AG04450 (cell line): ENCODE data around the gene ISLR. TPM values are rescaled to one million over a fixed set of nuclear protein-coding genes. Genes with fewer than 3 reads are reported as not detected.
"Not testable (repeated sequence)": the region's sequence is repeated elsewhere in the genome, so short reads cannot be mapped to it uniquely, and the experiment has no call there.

ENCODE experiments used
- CTCF ChIA-PET: fragments of 300-600, 350-600 bp; formaldehyde crosslinking; extraction: SDS; loops from one replicate; lab custom pipeline; 2022; ENCODE audit warnings: antibody characterized with exemption, inconsistent platforms; lab: Charles Lee
- POLR2A ChIA-PET: fragments of 350-600 bp; formaldehyde crosslinking; extraction: SDS; loops from one replicate; lab custom pipeline; 2021; ENCODE audit warnings: antibody characterized with exemption, inconsistent platforms; lab: Yijun Ruan, JAX
- DNase-seq: peaks from one replicate; pipeline ENCODE4 v3.0.0-alpha.2; 2011; ENCODE audit warnings: low read depth, low spot score
- H3K27ac ChIP-seq: one replicate; pipeline ENCODE4 v1.5.1; 2012; ENCODE audit warnings: low read depth, low read length, control low read depth
- H3K27me3 ChIP-seq: one replicate; pipeline ENCODE4 v1.6.0; 2012; ENCODE audit warnings: low read length; ENCODE audit not compliant: control insufficient read depth, insufficient read depth
- H3K4me3 ChIP-seq: 2 replicates; pipeline ENCODE4 v1.5.1; 2011; ENCODE audit warnings: mild to moderate bottlenecking, low read depth, low read length, control low read depth
- H3K9me3 ChIP-seq: 2 replicates; pipeline ENCODE4 v1.5.1; 2012; ENCODE audit warnings: low read length; ENCODE audit not compliant: control insufficient read depth, insufficient read depth
- CTCF ChIP-seq: IDR thresholded peaks from 2 replicates; pipeline ENCODE4 v1.5.1; 2011; ENCODE audit warnings: low read depth, low read length, control low read depth, inconsistent platforms
- polyA plus RNA-seq: library from polyadenylated mRNA; depleted of rRNA; stranded (reverse); fragments of >200 nt; gene quantifications from 2 replicates; pipeline ENCODE4 v1.2.3, GENCODE V29; 2011

ISLR gene
- polyA plus RNA-seq, 1 experiment: 2.3 TPM

- H3K9me3 ChIP-seq: no peaks in the 10 kb centered on the region
- no peak for TF ChIP-seq CTCF
- H3K27me3 ChIP-seq: peaks cover 40% of the 10 kb centered on the region
- DNase-seq: no peak
- no peak overlapping the region for H3K27ac ChIP-seq
- ChIA-PET CTCF (no interaction called here), POLR2A (no interaction called here)
- H3K4me3 ChIP-seq: no peak overlapping the region
Observed at GRCh38 chr15:74157868-74158827, 15.4 kb upstream of the ISLR start.

GRCh38 chr15:74158855-74159650, 14.5 kb upstream of the ISLR start:
- H3K9me3 ChIP-seq: no peaks in the 10 kb centered on the region
- POLR2A ChIA-PET: no interaction called here
- H3K4me3 ChIP-seq: no peak overlapping the region
- DNase-seq: no peak
- CTCF ChIA-PET: interaction anchor here (0.9 kb wide), 1 partner anchor 148 kb away, joined by 4 read pairs; no protein-coding TSS in a partner anchor
- no peak for TF ChIP-seq CTCF
- peaks cover 34% of the 10 kb centered on the region for H3K27me3 ChIP-seq
- no peak overlapping the region for H3K27ac ChIP-seq

GRCh38 chr15:74159773-74160172, 13.7 kb upstream of the ISLR start:
- no peak overlapping the region for H3K27ac ChIP-seq

GRCh38 chr15:74160390-74160789, 13.1 kb upstream of the ISLR start:
- H3K27me3 ChIP-seq: peaks cover 34% of the 10 kb centered on the region
- POLR2A ChIA-PET, H3K9me3 ChIP-seq, DNase-seq, H3K4me3 ChIP-seq, H3K27ac ChIP-seq: not testable (repeated sequence)
- CTCF ChIA-PET: interaction anchor here (0.6 kb wide), 1 partner anchor 150 kb away, joined by 5 read pairs; no protein-coding TSS in a partner anchor

More at GRCh38 chr15:74159773-74160172, 13.7 kb upstream of the ISLR start:
- H3K4me3 ChIP-seq: no peak overlapping the region
- no peak for DNase-seq
- H3K27me3 ChIP-seq: peaks cover 34% of the 10 kb centered on the region
- POLR2A ChIA-PET: no interaction called here
- no peak for TF ChIP-seq CTCF
- H3K9me3 ChIP-seq: no peaks in the 10 kb centered on the region
- CTCF ChIA-PET: interaction anchor here (0.6 to 0.9 kb wide), 2 partner anchors 147 to 150 kb away, joined by 4 to 5 read pairs; no protein-coding TSS in a partner anchor

GRCh38 chr15:74162195-74162536, 11.3 kb upstream of the ISLR start:
- H3K9me3 ChIP-seq, DNase-seq, CTCF ChIA-PET: not testable (repeated sequence)

More at GRCh38 chr15:74162195-74162536, 11.3 kb upstream of the ISLR start:
- POLR2A ChIA-PET, H3K4me3 ChIP-seq, H3K27ac ChIP-seq: not testable (repeated sequence)
- H3K27me3 ChIP-seq: peaks cover 19% of the 10 kb centered on the region
